Thymus (tissue), 11 donors: ENCODE measurements around the gene MIPOL1. TPM values are rescaled to one million over a fixed set of nuclear protein-coding genes. Genes with fewer than 3 reads are reported as not detected.

Source experiments
- DNase-seq, 9 donors: peaks; one replicate each; pipeline ENCODE4 v3.0.0-alpha.2; 2013; ENCODE audit warnings: low spot score in 9 of 9, low read depth in 6 of 9, missing footprints in 1 of 9
- H3K27ac ChIP-seq, 2 donors: one replicate each; pipeline ENCODE4 v1.5.1; 2013; ENCODE audit warnings: control low read depth in 1 of 2, low read depth in 1 of 2, low read length in 1 of 2, mild to moderate bottlenecking in 1 of 2, moderate library complexity in 1 of 2
- H3K27me3 ChIP-seq, 2 donors: one replicate each; pipeline ENCODE4 v1.5.1; 2013; ENCODE audit warnings: low read length in 1 of 2; ENCODE audit not compliant: control insufficient read depth in 2 of 2, insufficient read depth in 1 of 2
- H3K36me3 ChIP-seq, 2 donors: one replicate each; pipeline ENCODE4 v1.5.1; 2013; ENCODE audit warnings: low read length in 1 of 2, mild to moderate bottlenecking in 1 of 2, moderate library complexity in 1 of 2; ENCODE audit not compliant: control insufficient read depth in 2 of 2, insufficient read depth in 2 of 2
- H3K4me1 ChIP-seq, 2 donors: one replicate each; pipeline ENCODE4 v1.5.1; 2013; ENCODE audit warnings: low read length in 2 of 2; ENCODE audit not compliant: control insufficient read depth in 2 of 2, insufficient read depth in 2 of 2
- H3K4me3 ChIP-seq, 2 donors: one replicate each; pipeline ENCODE4 v1.5.1; 2013; ENCODE audit warnings: low read length in 2 of 2, control low read depth in 1 of 2, mild to moderate bottlenecking in 1 of 2
- H3K9me3 ChIP-seq, 2 donors: one replicate each; pipeline ENCODE4 v1.5.1; 2013; ENCODE audit warnings: low read length in 1 of 2, mild to moderate bottlenecking in 1 of 2; ENCODE audit not compliant: control insufficient read depth in 2 of 2, insufficient read depth in 1 of 2
- whole genome bisulfite sequencing: extraction: QIAGEN DNeasy Blood & Tissue Kit; methylation state at CpG from one replicate; pipeline ENCODE4 v1.1.7; 2013; 5-methylcytosine and 5-hydroxymethylcytosine counted together
- polyA plus RNA-seq: library from polyadenylated mRNA; stranded (reverse); fragments of 200-250 nt; gene quantifications from one replicate; pipeline ENCODE4 v1.2.3, GENCODE V29; 2013
- total RNA-seq: library from RNA; stranded (reverse); fragments of 120-200 nt; gene quantifications from one replicate; pipeline ENCODE4 v1.2.4, GENCODE V29; 2013
- donor health status: healthy.

Gene MIPOL1
- total and polyA plus RNA-seq, 2 donors, result 2.1 to 2.5 TPM

DNA sequence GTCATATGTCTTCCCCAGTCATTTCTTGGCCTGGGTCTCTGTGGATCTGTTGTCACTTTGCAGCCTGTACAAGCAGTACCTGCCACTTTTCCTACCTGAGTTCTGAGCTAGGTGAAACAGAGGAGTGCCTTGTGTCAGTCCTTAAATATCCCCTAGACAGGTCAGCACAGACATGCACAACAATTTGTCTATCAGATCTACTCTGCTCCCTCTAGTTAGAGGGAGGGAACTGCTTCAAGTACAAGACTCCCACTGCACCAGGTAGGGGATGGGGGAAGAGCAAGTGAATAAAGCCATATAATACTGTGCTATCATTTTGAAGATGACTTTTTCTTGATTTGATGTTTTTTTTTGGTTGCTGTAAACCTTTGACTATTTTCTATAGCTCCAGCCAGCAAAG, 39.4 kb downstream of the MIPOL1 start:
- H3K4me1 ChIP-seq, result no peaks in the 10 kb centered on the region
- no peak overlapping the region for H3K27ac ChIP-seq
- no peak overlapping the region for H3K4me3 ChIP-seq

DNA sequence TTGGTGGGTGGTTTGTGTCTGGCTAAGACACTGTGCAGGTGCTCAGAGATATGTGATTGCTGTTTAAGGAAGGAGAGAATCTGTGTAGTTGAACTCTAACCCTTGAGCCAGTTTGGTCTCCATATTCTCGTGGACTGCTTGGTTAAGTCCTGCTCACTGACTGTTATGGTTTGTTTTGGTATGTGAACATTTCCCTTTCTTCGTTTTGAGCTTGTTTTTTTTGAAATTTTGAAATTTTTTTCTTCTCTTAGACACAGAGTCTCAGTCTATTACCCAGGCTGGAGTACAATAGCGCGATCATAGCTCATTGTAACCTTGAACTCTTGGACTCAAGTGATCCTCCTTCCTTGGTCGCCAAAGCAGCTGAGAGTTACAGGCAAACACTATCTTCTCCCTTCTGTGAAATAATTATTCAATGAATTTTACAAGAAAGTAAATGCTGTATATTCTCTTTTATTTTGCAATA, 40.0 kb downstream of the MIPOL1 start:
- DNase-seq, result no peak
- H3K36me3 ChIP-seq, result no peaks in the 10 kb centered on the region
- no peaks in the 10 kb centered on the region for H3K9me3 ChIP-seq
- WGBS, result 89% methylated on average over 5 of the region's 5 CpGs
- H3K4me1 ChIP-seq, result no peaks in the 10 kb centered on the region
- no peak overlapping the region for H3K27ac ChIP-seq
- no peak overlapping the region for H3K4me3 ChIP-seq
- no peaks in the 10 kb centered on the region for H3K27me3 ChIP-seq

More for the DNA sequence above, 39.4 kb downstream of the MIPOL1 start:
- Histone ChIP-seq H3K27me3 (no peaks in the 10 kb centered on the region), H3K36me3 (no peaks in the 10 kb centered on the region), H3K9me3 (no peaks in the 10 kb centered on the region)
- no peak for DNase-seq

DNA sequence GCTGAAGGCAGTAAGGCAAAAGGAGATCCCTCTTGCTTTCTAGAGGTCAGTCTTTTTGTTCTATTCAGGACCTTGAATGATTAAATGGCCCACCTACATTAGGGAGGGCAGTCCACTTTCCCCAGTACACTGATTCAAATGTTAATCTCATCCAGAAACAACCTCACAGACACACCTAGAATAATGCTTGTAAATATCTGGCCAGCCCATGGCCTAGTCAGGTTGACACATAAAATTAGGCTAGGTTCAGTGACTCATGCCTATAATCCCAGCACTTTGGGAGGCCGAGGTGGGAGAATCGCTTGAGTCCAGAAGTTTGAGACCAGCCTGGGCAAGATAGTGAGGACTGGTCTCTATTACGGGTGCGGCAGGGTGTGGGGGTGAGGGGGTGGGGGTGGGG, 43.5 kb downstream of the MIPOL1 start:
- 96% methylated on average over 4 of the region's 4 CpGs for WGBS
- H3K4me3 ChIP-seq, result no peak overlapping the region
- no peak for DNase-seq
- H3K4me1 ChIP-seq, result no peaks in the 10 kb centered on the region
- no peaks in the 10 kb centered on the region for H3K36me3 ChIP-seq
- H3K27me3 ChIP-seq, result no peaks in the 10 kb centered on the region
- H3K9me3 ChIP-seq, result no peaks in the 10 kb centered on the region
- H3K27ac ChIP-seq, result no peak overlapping the region

DNA sequence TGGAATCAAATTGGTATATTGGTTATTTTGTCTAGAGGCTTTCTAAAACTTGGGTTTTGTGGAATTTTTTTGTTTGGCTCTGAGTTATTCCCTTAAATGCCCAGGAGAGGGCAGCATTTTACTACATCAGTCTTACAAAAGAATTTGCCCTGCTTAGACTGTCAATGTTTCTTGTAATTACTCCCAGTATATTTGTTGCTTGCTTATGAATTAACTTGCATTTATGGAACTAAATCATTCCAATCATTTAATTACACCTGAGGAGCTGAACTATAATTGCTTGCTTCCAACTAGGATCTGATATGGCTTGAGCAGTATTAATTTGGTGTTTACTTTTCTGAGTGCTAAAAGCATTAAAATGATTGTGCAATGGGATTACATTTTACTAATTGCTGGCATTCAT, 48.7 kb downstream of the MIPOL1 start:
- peak in 4 of 9 donors; percentile 4 to 37 (median 11) for DNase-seq
- H3K27me3 ChIP-seq, result no peaks in the 10 kb centered on the region
- H3K4me1 ChIP-seq, result no peaks in the 10 kb centered on the region
- H3K4me3 ChIP-seq, result no peak overlapping the region
- no peaks in the 10 kb centered on the region for H3K36me3 ChIP-seq
- no peaks in the 10 kb centered on the region for H3K9me3 ChIP-seq
- H3K27ac ChIP-seq, result no peak overlapping the region

DNA sequence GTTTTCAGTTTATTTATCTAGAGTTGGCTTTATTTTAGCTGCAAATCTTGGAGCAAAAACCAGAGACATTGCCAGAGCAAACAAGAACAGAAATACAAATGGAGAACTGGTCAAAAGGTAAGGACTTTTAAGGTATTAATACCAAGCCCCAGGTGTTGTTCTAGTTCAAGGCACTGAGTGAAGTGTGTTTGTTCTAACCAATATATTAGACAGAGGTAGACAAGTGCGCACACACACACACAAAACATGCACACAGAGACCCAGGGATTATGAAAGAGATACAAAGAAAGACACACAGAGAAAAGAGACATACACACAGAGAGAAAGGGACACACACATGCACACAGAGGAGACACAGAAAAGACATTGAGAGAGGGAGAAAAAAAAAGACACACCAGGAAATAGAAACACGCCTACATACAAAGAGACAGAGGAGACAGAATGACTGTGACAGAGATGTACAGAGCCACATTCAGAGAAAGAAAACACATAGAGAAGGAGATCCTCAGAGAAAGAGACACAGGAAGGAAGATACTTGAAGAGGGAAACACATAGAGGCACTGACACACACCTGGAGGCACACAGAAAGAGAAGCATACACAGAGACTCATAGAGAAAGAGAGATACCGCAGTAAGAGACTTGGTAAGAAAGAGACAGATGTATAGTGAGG, 50.2 kb downstream of the MIPOL1 start:
- Histone ChIP-seq H3K9me3 (no peaks in the 10 kb centered on the region), H3K4me3 (no peak overlapping the region), H3K27me3 (no peaks in the 10 kb centered on the region), H3K4me1 (no peaks in the 10 kb centered on the region), H3K27ac (no peak overlapping the region), H3K36me3 (no peaks in the 10 kb centered on the region)
- DNase-seq, result no peak
- 96% methylated on average over 3 of the region's 3 CpGs for WGBS

DNA sequence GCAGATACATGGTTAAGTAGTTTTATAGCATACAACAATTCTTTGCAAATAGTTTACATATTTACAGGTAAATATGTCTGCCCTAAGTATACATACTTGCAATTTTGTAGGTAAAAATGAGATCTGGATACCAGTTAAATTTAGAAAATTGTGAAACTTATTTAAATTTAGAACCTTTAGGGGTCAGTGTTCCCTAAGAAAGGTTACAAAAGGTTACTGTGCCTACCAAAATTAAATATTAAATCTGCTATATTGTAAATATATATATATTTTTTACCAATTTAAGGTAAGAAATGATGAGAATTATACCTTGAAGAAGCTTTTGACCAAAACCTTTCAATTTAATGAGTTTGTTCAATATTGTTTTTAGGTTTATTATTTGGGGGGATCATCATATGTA, 54.0 kb downstream of the MIPOL1 start:
- no peaks in the 10 kb centered on the region for H3K4me1 ChIP-seq
- no peak overlapping the region for H3K4me3 ChIP-seq
- H3K27me3 ChIP-seq, result no peaks in the 10 kb centered on the region
- H3K27ac ChIP-seq, result no peak overlapping the region
- no peaks in the 10 kb centered on the region for H3K36me3 ChIP-seq
- no peak for DNase-seq
- H3K9me3 ChIP-seq, result no peaks in the 10 kb centered on the region

DNA sequence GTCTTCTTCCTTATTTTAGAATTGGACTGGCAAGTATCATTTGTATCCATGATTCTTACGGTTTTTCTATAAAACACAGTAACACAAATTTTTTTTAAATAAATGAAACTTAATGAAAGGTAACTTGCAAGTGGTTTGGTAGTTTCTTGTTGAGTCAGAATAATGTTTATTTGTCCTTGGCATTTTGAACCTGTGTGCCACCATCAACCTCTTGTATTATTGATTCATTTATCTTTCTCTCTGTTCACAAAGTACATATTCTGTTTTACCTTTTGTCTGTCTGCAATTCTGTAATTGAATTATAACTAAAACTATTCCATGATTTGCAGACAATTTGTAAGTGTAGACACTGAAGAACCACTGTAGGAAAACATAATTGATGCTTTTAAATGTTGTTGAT, 54.7 kb downstream of the MIPOL1 start:
- WGBS, result 97% methylated on average over 1 of the region's 1 CpG
- Histone ChIP-seq H3K27me3 (no peaks in the 10 kb centered on the region), H3K27ac (no peak overlapping the region), H3K9me3 (no peaks in the 10 kb centered on the region), H3K4me1 (no peaks in the 10 kb centered on the region), H3K36me3 (no peaks in the 10 kb centered on the region), H3K4me3 (no peak overlapping the region)
- no peak for DNase-seq

DNA sequence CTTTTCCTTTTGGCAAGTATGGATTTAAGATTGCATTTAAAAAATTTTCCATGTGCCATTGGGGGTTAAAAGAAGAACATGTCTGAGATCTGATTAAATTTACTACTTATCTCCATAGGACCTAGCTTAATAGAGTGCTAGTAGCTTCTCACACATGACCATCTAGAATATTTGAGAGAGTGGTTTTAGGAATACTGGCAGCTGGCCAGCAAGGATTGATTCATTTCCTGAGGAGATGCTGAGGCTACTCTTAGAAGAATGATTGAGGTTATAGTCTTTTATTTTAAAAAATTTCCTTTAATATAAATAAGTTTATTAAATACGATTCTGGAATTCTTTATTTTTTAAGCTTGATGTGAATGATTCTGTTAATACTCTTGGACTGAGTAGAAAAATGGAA, 56.2 kb downstream of the MIPOL1 start:
- H3K27ac ChIP-seq, result no peak overlapping the region
- no peak for DNase-seq
- 88% methylated on average over 1 of the region's 1 CpG for WGBS

DNA sequence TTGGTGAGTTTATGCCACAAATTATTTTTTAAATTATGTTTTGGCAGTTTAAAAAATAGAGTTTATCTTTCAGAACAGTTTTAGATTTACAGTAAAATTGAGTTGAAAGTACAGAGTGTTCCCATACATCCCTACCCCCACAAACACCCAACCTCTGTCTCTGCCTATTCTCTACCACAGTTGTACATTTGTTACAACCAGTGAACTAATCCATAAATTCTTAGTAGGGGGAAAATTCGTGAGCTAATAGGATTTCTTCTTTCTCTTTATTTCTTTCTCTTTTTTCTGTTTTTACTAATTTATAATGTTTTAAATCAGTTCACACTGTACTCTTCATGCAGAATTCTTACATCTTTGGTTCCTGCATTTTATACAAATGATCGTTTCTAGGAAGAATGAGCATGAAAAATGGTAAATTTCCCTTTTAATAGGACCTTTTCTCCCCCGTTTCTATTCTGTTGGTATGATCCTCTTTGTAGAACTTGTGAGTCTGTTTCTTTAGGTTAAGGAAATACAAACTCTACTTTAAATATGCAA, 56.7 kb downstream of the MIPOL1 start:
- no peak overlapping the region for H3K4me3 ChIP-seq
- no peak overlapping the region for H3K27ac ChIP-seq
- DNase-seq, result no peak
- no peaks in the 10 kb centered on the region for H3K36me3 ChIP-seq
- no peaks in the 10 kb centered on the region for H3K9me3 ChIP-seq
- 87% methylated on average over 3 of the region's 3 CpGs for WGBS
- H3K4me1 ChIP-seq, result no peaks in the 10 kb centered on the region
- no peaks in the 10 kb centered on the region for H3K27me3 ChIP-seq

More for the DNA sequence above, 56.2 kb downstream of the MIPOL1 start:
- H3K4me1 ChIP-seq, result no peaks in the 10 kb centered on the region
- H3K27me3 ChIP-seq, result no peaks in the 10 kb centered on the region
- H3K4me3 ChIP-seq, result no peak overlapping the region
- H3K9me3 ChIP-seq, result no peaks in the 10 kb centered on the region
- no peaks in the 10 kb centered on the region for H3K36me3 ChIP-seq
